ENCODE measurements around the gene LRRC73.
"Not testable (repeated sequence)": the region's sequence is repeated elsewhere in the genome, so short reads cannot be mapped to it uniquely, and the experiment has no call there.

The LRRC73 gene

GRCh38 chr6:43468748-43469681, 41.1 kb downstream of the LRRC73 start:
- no peak overlapping the region for H3K4me3 ChIP-seq
- no peak overlapping the region for H3K27ac ChIP-seq

GRCh38 chr6:43468240-43468639, 41.9 kb downstream of the LRRC73 start:
- no peak overlapping the region for H3K4me3 ChIP-seq

GRCh38 chr6:43467752-43468151, 42.4 kb downstream of the LRRC73 start:
- no peak overlapping the region for H3K27ac ChIP-seq
- H3K4me3 ChIP-seq: no peak overlapping the region

More at GRCh38 chr6:43468240-43468639, 41.9 kb downstream of the LRRC73 start:
- no peak overlapping the region for H3K27ac ChIP-seq

- not testable (repeated sequence) for H3K27ac ChIP-seq, H3K4me3 ChIP-seq
These were observed 42.9 kb downstream of the LRRC73 start for GRCh38 chr6:43467265-43467664.

- no peak overlapping the region for H3K27ac ChIP-seq
- no peak overlapping the region for H3K4me3 ChIP-seq
These were observed 44.2 kb downstream of the LRRC73 start for GRCh38 chr6:43465948-43466347.

- Histone ChIP-seq H3K4me3 (no peak overlapping the region), H3K27ac (no peak overlapping the region)
These were observed 45.8 kb downstream of the LRRC73 start for GRCh38 chr6:43464337-43464736.

GRCh38 chr6:43461936-43462335, 48.2 kb downstream of the LRRC73 start:
- no peak overlapping the region for H3K27ac ChIP-seq

GRCh38 chr6:43460032-43460431, 50.1 kb downstream of the LRRC73 start:
- no peak overlapping the region for H3K4me3 ChIP-seq
- H3K27ac ChIP-seq: no peak overlapping the region

More at GRCh38 chr6:43461936-43462335, 48.2 kb downstream of the LRRC73 start:
- H3K4me3 ChIP-seq: no peak overlapping the region

- H3K27ac ChIP-seq: no peak overlapping the region
These were observed 50.6 kb downstream of the LRRC73 start for GRCh38 chr6:43459535-43459934.

GRCh38 chr6:43458154-43458553, 52.0 kb downstream of the LRRC73 start:
- H3K27ac ChIP-seq, H3K4me3 ChIP-seq: not testable (repeated sequence)

More at GRCh38 chr6:43459535-43459934, 50.6 kb downstream of the LRRC73 start:
- H3K4me3 ChIP-seq: no peak overlapping the region

- H3K27ac ChIP-seq: no peak overlapping the region
These were observed 52.5 kb downstream of the LRRC73 start for GRCh38 chr6:43457643-43458042.

More at GRCh38 chr6:43457643-43458042, 52.5 kb downstream of the LRRC73 start:
- H3K4me3 ChIP-seq: no peak overlapping the region
